C1 segment of cervical spinal cord (tissue), 14 donors: ENCODE data around the gene TMOD1.
A peak's percentile ranks its signal among the peaks of the same experiment; 100 is the strongest.

Experiments
- DNase-seq, 14 donors: peaks; one replicate each; lab custom pipeline; 2025; lab: John Stamatoyannopoulos, UW

TMOD1 gene

GRCh38 chr9:97516111-97516510, 14.6 kb downstream of the TMOD1 start:
- DNase-seq: no peak

DNA sequence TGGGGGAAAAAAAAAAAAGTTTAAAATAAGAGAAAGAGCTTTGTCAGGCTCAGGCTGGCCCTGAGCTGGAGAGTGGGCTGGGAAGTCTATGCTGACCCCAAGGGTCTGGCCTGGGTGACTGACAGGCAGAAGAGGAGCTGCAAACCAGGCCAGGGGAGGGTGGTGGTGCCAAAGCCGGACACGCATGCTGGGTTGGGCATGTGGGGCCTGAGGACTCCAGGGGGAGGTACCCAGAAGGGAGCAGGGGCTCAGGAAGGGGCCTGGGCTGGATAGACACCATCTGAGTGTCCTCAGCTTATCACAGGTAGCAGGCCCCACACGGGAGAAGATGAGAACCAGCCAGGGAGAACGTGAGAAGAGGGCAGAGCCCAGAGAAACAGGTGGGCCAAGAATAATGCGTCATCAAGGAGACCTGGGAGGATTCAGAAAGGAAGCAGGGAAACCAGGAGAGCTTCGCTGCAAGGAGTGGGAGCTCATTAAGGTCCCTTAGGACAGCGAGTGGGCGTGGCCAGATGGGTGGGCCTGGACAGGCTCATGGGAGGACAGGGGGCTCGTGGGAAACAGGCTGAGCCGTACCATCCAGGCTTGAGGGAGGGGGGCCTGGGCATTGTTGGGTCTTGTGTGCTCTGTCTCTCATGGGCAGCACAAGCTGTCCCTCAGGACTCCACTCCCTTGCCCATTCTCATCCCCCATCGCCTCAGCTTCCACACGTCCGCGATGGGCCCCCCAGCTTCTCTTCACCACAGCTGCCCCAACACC, 16.0 kb downstream of the TMOD1 start:
- no peak for DNase-seq

- peak in 1 of 14 donors; percentile 16 for DNase-seq
These were observed 16.9 kb downstream of the TMOD1 start for GRCh38 chr9:97518166-97518908.

DNA sequence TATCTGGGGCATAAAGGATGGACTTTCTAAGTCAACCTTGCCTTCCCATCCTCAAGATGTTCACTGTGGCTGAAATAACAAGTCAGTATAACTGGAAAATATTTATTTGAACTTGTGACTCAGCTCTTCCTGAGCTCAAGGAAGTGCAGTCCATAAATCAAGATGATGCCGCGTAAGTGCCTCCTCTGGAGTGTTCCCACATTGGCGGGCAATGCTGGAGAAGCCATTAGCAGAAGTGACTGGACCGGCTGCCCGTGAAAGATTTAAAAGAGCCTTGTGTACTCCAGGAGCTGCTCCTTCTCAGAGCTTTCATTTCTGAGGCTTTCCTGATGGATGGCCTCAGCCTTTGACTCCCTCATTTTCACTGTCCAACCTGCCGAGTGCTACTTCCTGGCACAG, 17.4 kb downstream of the TMOD1 start:
- peak in 2 of 14 donors; percentile 47 to 56 for DNase-seq

- no peak for DNase-seq
These were observed 18.0 kb downstream of the TMOD1 start for GRCh38 chr9:97519441-97519970.

GRCh38 chr9:97521576-97522333, 20.3 kb downstream of the TMOD1 start:
- DNase-seq: no peak

GRCh38 chr9:97524424-97524823, 23.0 kb downstream of the TMOD1 start:
- no peak for DNase-seq

DNA sequence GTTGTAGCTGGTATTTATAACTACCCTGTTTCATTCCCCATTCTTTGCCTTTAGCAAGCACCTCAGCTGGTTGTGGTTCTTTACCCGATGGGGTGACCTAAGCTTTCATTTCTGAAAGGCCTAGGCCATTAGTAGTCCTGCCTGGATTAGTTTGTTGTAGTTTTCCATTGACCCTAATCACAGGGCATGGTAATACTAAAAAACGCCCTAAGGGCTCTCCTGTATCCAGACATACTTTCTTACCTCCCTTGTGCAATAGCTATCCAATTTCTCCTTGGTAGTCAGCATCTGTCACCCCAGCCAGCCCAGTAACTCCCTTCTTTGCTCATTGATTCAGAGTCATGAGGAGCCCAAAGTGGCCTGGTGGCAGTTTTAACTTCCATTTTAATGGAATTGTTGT, 24.0 kb downstream of the TMOD1 start:
- DNase-seq: no peak

DNA sequence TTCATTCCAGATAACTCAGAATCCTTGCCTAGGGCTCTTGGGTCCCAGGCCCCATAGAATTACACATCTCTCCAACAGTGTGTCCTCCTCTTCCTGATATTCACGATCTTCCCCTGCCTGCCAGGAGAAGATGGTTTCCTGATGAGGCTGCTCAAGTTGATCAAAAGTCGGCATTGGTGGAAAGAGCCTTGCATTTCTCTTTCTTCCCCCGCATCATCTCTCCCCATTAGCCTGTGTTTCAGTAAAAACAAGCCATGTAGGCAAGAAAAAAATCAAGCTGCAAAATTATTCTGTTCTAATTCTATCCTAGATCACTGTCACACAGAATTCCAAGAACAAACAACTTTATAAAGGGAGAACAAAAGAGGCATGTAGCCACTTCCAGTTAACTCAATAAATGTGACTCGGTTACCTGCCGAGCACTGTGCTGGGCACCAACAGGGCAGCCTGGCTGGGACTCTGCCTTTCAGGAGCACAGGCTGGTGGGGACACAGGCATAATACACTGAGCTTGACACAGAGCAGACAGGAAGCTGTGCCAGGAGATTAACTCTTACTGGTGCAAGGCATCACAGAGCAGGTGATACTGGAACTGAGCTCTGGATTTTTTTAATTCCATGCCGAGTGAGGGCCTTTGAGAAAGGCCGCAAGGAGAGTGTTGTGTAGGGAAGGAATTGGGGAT, 25.6 kb downstream of the TMOD1 start:
- peak in 1 of 14 donors; percentile 57 for DNase-seq

DNA sequence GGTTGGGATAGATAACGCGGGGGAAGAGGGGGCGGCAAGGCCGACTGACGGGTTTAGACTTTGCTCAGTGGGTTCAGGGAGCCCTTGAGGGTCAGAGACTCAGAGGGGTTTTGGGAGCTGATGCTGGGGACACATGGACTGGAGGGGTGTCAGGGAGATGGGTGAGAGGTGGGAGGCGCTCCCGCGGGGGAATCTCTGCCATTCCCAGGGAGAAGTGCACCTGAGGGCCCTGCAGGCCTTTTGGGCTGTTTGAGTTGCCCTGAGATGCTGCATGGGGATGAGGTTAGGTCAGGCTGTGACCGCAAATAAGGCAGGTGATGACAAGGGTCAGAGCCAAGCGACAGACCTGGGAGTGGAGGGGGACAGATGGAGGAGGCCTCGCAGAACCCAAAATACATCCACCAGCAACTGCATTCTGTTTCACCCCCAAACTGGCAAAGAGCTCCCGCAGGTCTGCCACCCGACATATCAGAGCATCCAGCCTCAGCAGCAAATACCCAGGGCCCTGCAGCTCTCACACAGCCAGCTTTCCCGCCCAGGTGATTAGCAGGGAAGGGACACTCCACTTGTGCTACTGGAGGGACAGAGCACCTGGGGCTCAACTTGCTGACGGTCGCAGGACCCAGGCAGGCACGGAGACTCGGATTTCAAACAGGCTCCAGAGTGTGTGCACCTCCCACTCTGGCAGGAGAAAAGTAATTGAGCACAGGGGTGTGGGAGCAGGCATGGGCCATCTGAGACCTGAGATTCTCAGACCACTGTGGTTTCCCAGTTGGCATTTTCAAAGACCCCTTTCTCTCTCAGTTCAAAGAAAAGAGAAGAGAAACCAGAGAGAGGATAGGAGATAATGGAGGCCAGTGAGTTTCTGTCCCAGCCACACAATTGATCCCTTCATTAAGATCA, 26.4 kb downstream of the TMOD1 start:
- peak in 1 of 14 donors; percentile 62 for DNase-seq

DNA sequence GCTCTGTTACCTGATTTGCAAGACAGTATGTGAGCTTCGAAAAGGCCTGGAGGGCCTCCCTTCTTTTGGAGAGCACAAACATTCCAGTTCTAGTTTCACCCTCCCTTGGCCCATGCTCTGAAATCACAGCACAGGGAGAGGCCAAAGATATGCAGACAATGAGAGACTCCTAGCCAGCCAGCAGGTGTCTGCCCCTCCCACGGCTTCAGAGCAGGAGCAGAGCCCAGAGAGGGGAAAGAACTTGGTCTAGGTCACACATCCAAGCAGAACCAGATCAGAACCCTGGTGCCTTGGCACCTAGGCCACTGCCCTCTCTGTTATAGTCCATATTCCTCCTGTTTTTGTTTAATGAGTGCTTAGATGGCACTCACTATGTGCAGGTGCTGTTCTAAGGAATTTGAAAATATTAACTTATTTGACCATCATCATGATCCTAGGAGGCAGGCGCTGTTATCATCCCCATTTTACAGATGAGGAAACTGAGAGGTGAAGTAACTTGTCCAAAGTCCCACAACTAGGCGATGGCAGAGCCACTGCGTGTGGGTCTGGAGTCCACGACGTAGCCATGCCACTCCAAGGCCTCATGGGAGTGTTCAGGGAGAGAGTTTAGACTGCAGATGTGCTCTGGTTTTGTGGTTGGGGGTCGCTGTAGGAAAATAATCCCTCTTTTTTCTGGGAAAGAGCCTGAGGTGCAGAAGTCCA, 27.2 kb downstream of the TMOD1 start:
- DNase-seq: peak in 1 of 14 donors; percentile 52

DNA sequence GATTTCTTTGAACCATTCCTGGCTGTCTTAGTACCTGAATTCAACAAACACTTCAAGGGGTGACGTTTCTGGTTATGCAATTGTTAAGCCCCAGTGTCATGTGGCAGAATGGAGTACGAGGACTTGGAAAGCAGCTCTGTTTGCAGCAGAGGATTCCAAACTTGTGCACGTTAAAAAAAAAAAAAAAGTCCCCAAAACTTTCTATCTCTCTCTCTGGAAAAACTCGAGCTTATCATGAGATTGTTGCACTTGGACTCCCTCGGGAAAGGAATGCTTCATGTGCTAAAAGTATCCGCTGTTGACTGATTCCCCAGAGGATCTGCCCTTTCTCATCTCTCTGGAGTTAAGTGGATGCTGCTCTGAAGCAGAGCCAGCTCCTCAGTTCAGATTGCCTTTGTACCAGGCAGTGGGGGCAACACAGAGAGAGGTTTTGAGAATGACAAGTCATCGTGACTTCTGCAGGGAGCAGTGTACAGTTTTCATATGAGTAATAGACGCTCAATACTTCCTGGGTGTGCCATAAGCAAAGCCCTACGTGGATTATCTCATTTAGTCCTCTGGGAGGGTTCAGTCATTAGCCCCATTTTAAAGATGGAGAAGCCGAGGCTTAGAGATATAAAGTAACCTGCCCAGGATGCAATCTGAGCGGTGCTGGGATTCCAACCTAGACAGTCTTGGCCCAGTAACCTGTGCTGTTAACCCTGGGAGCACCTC, 28.1 kb downstream of the TMOD1 start:
- no peak for DNase-seq

- DNase-seq: no peak
These were observed 30.5 kb downstream of the TMOD1 start for GRCh38 chr9:97531888-97532376.

DNA sequence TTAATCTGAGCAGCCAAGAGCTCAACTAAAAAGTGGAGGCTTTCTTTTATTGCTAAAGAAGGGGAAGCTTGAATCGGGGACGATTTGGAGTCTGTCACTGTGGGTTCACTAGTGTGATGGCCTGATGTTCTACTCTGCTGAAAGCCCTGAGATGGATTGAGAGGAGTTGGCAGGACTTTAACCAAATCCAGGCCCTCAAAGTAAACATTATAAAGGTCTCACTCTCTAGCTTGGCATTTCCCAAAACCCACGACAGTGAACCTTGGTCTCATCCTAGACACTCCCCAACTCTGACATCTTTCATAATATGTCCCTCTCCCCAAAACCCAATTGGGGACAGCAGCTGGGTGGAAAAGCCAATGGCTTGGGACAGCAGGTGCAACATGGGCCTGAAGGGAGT, 32.7 kb downstream of the TMOD1 start:
- DNase-seq: no peak

DNA sequence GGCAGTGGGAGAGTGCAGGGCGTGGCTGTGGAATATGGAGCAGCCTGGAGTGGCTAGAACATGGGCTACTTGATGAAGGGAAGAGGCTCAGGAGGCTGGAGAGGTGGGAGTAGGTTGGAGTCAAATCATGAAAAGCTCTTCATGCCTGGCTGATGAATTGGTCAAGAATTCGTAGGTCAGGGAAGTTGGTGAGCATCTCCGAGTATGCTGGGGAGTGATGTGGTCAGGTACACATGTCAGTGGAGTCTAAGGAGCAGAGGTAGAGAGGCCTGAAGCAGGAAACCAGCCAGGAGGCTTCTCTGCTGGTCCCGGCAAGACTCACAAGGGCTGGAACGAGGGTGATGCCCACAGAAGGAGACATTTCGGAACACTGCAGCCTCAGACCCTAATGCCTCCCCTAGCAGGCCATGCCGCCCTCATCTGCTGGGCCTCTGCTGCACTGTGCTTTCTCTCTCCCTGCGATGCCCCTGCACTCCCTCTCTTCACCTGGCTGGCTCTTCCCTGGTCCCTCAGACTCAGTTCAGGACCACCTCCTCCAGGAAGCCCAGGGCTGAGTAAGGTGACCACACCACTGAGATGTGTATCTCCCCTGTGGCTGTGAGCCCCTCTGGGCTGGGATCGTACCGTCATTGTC, 33.6 kb downstream of the TMOD1 start:
- no peak for DNase-seq

DNA sequence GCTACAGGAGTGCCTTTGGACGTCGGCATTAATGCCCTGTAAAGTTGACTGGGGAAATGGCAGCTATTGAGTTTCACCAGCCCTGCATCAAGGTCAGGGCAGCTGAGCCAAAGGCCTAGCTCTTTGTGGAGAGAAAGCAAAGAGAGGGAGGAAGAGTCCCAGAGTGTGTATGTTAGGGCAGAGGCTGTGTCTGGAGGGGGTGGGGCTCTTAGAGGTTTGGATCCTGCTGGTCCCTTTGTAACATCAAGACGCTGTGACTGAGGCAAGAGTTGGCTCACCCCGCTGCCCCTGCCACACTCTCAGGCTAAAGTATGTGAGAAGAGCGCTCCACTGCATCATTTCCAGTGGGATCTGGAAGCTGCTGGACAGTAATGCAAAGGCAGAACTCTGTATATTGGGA, 34.3 kb downstream of the TMOD1 start:
- DNase-seq: no peak

- DNase-seq: no peak
These were observed 35.0 kb downstream of the TMOD1 start for GRCh38 chr9:97536480-97536879.

- no peak for DNase-seq
These were observed 42.1 kb downstream of the TMOD1 start for GRCh38 chr9:97543561-97543960.
